Measurements from ENCODE around the gene MRGPRF.

MRGPRF gene

GRCh38 chr11:69037544-69037943, 24.5 kb upstream of the MRGPRF start:
- TF ChIP-seq TAF1 (IDR thresholded peaks at IDR 0.05; ENCODE audit: borderline replicate concordance, insufficient read depth, low read length) (no peak), FOXP2 (optimal IDR thresholded peaks at IDR 0.05; ENCODE audit: borderline replicate concordance, extremely low read depth, extremely low read length, insufficient read depth) (no peak), REST (IDR thresholded peaks at IDR 0.05; ENCODE audit: insufficient read depth in 1 of 2, low read depth in 2 of 2, low read length in 2 of 2) (no peak), POLR2AphosphoS5 (IDR thresholded peaks at IDR 0.05; ENCODE audit: low read depth, low read length) (no peak), SIN3A (IDR thresholded peaks at IDR 0.05; ENCODE audit: borderline replicate concordance, insufficient read depth, low read length) (no peak)

DNA sequence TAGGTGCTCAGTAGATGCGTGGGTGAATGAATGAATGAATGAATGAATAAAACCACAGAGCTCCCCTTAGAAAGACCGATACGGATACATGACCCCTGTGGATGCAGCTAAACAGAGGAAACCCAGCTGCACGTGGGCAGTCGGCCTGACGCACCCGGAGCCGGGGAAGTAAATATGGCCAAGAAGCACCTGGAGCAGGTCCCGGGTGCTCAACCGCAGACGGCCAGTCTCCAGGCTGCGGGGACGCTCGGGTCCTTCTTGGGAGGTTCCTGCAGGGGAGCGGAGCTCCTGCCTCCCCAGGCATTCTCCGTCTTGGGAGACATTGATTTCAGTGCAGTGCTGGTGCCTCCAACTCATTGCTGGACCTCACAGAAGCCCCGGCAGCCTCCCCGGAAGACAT, 24.0 kb upstream of the MRGPRF start:
- TF ChIP-seq TAF1 (IDR thresholded peaks at IDR 0.05; ENCODE audit: borderline replicate concordance, insufficient read depth, low read length), result no peak

DNA sequence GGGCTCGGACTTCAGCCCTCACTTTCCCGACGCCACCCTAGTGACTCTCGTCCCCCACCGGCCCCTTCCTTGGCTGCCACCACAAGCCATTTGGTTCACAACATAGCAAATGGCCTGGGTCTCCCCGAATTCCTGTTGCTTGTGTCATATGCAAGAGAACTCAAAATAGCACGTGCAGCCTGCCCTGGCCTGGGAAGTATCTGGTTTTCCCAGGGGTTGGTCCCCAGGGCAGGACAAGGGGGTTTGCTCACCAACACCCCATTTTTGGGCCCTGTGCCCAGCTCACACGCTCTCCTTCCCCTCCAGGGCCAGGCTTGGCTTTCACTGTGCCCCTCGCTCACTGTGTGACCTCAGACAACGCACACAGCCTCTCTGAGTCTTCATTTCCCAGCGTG, 22.9 kb upstream of the MRGPRF start:
- TF ChIP-seq FOXP2 (optimal IDR thresholded peaks at IDR 0.05; ENCODE audit: borderline replicate concordance, extremely low read depth, extremely low read length, insufficient read depth) (no peak), REST (IDR thresholded peaks at IDR 0.05; ENCODE audit: insufficient read depth in 1 of 2, low read depth in 2 of 2, low read length in 2 of 2) (no peak), TAF1 (IDR thresholded peaks at IDR 0.05; ENCODE audit: borderline replicate concordance, insufficient read depth, low read length) (no peak), SIN3A (IDR thresholded peaks at IDR 0.05; ENCODE audit: borderline replicate concordance, insufficient read depth, low read length) (no peak), POLR2AphosphoS5 (IDR thresholded peaks at IDR 0.05; ENCODE audit: low read depth, low read length) (no peak)

- no peak for TF ChIP-seq TAF1 (IDR thresholded peaks at IDR 0.05; ENCODE audit: borderline replicate concordance, insufficient read depth, low read length)
- TF ChIP-seq POLR2AphosphoS5 (IDR thresholded peaks at IDR 0.05; ENCODE audit: low read depth, low read length), result no peak
- no peak for TF ChIP-seq FOXP2 (optimal IDR thresholded peaks at IDR 0.05; ENCODE audit: borderline replicate concordance, extremely low read depth, extremely low read length, insufficient read depth)
- TF ChIP-seq SIN3A (IDR thresholded peaks at IDR 0.05; ENCODE audit: borderline replicate concordance, insufficient read depth, low read length), result no peak
- TF ChIP-seq REST (IDR thresholded peaks at IDR 0.05; ENCODE audit: insufficient read depth in 1 of 2, low read depth in 2 of 2, low read length in 2 of 2), result no peak
Measured at GRCh38 chr11:69035150-69035945, 22.3 kb upstream of the MRGPRF start.

DNA sequence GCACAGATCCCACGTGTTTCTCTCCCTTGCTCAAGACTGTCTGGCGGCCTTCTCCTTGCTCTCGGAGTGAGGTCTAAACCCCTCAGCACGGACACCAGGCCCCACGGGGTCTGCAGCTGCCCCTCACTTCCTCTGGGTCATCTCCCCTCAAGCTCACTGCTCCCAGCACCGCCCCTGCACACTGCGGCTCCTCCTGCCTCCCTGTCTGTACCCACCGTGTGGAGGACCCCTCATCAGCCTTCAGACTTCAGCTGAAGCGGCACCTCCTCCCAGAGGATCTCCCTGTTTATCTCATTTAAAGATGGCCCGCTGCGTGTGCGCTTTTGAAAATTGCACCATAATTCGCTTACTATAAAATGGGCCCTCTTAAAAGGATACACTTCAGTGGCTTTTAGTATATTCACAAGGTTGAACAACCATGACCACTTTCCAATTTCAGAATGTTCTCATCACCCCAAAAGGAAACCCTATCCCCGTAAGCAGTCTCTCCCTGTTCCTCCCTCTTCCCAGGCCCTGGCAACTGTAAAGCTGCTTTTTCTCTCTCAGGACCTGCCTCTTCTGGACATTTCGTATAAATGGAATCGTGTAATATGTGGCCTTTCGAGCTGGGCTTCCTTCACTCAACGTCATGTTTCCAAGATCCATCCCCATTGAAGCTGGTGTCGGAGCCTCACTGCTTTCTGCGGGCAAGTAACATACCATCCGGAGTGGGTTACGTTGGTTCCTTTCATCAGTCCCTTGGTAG, 21.2 kb upstream of the MRGPRF start:
- TF ChIP-seq FOXP2 (optimal IDR thresholded peaks at IDR 0.05; ENCODE audit: borderline replicate concordance, extremely low read depth, extremely low read length, insufficient read depth) (no peak), POLR2AphosphoS5 (IDR thresholded peaks at IDR 0.05; ENCODE audit: low read depth, low read length) (no peak), TAF1 (IDR thresholded peaks at IDR 0.05; ENCODE audit: borderline replicate concordance, insufficient read depth, low read length) (no peak), REST (IDR thresholded peaks at IDR 0.05; ENCODE audit: insufficient read depth in 1 of 2, low read depth in 2 of 2, low read length in 2 of 2) (no peak), SIN3A (IDR thresholded peaks at IDR 0.05; ENCODE audit: borderline replicate concordance, insufficient read depth, low read length) (no peak)

All from PFSK-1 (cell line).